Muscle of back (tissue), 11 donors: Measurements from ENCODE around the gene APOA1. TPM values are rescaled to one million over a fixed set of nuclear protein-coding genes. Genes with fewer than 3 reads are reported as not detected.
"Not testable (repeated sequence)": the region's sequence is repeated elsewhere in the genome, so short reads cannot be mapped to it uniquely, and the experiment has no call there.

Experiments
- DNase-seq, 3 donors: peaks; one replicate each; pipeline versions ENCODE4 v3.0.0 to v3.0.0-alpha.2; 2013
- polyA plus RNA-seq, 10 donors: library from polyadenylated mRNA; unstranded; fragments of 120-200 nt; gene quantifications; one replicate each; pipeline ENCODE4 v1.2.1, GENCODE V29; 2013; ENCODE audit not compliant: insufficient read length in 10 of 10

APOA1 gene
- polyA plus RNA-seq, 10 donors, result 0.74 to 6.2 (median 1.7) TPM

- no peak for DNase-seq
Observed at GRCh38 chr11:116821050-116821918, 16.1 kb downstream of the APOA1 start.

GRCh38 chr11:116819049-116819448, 18.4 kb downstream of the APOA1 start:
- DNase-seq, result no peak

GRCh38 chr11:116814502-116814901, 22.9 kb downstream of the APOA1 start:
- no peak for DNase-seq

GRCh38 chr11:116813781-116814471, 23.5 kb downstream of the APOA1 start:
- DNase-seq, result no peak

GRCh38 chr11:116813170-116813569, 24.3 kb downstream of the APOA1 start:
- no peak for DNase-seq

GRCh38 chr11:116812109-116812508, 25.3 kb downstream of the APOA1 start:
- DNase-seq, result no peak

GRCh38 chr11:116811194-116811593, 26.2 kb downstream of the APOA1 start:
- DNase-seq, result no peak

GRCh38 chr11:116808262-116809175, 28.9 kb downstream of the APOA1 start:
- DNase-seq, result no peak

- no peak for DNase-seq
Observed at GRCh38 chr11:116807601-116808261, 29.7 kb downstream of the APOA1 start.

- DNase-seq, result no peak
Observed at GRCh38 chr11:116804001-116804400, 33.4 kb downstream of the APOA1 start.

- not testable (repeated sequence) for DNase-seq
Observed at GRCh38 chr11:116801662-116802061, 35.8 kb downstream of the APOA1 start.

GRCh38 chr11:116800610-116801009, 36.8 kb downstream of the APOA1 start:
- no peak for DNase-seq

- no peak for DNase-seq
Observed at GRCh38 chr11:116798368-116798767, 39.1 kb downstream of the APOA1 start.

GRCh38 chr11:116797816-116798215, 39.6 kb downstream of the APOA1 start:
- no peak for DNase-seq

GRCh38 chr11:116796548-116796947, 40.9 kb downstream of the APOA1 start:
- DNase-seq, result no peak

- no peak for DNase-seq
Observed at GRCh38 chr11:116794851-116795250, 42.6 kb downstream of the APOA1 start.

GRCh38 chr11:116793772-116794097, 43.7 kb downstream of the APOA1 start:
- peak in 1 of 3 donors; percentile 8 for DNase-seq

- peak in 1 of 3 donors; percentile 38 for DNase-seq
Observed at GRCh38 chr11:116792869-116793771, 44.3 kb downstream of the APOA1 start.

- no peak for DNase-seq
Observed at GRCh38 chr11:116792144-116792868, 45.1 kb downstream of the APOA1 start.

- DNase-seq, result no peak
Observed at GRCh38 chr11:116791813-116792143, 45.6 kb downstream of the APOA1 start, which contains the start of gene APOA5. APOA5 (minus strand) TSS chr11:116791879; CDS start chr11:116791860, 19 bp downstream.
